HG03521 (cell line): ENCODE measurements around the gene ZKSCAN7.
A peak's percentile ranks its signal among the peaks of the same experiment; 100 is the strongest.
"Not testable (repeated sequence)": the region's sequence is repeated elsewhere in the genome, so short reads cannot be mapped to it uniquely, and the experiment has no call there.

Source experiments
- ATAC-seq: cut with Tn5 transposase; IDR thresholded peaks from one replicate; pipeline ENCODE4 v1.9.1; 2021; ENCODE audit warnings: mild to moderate bottlenecking, moderate library complexity; ENCODE audit not compliant: unreplicated experiment

ZKSCAN7 gene

DNA sequence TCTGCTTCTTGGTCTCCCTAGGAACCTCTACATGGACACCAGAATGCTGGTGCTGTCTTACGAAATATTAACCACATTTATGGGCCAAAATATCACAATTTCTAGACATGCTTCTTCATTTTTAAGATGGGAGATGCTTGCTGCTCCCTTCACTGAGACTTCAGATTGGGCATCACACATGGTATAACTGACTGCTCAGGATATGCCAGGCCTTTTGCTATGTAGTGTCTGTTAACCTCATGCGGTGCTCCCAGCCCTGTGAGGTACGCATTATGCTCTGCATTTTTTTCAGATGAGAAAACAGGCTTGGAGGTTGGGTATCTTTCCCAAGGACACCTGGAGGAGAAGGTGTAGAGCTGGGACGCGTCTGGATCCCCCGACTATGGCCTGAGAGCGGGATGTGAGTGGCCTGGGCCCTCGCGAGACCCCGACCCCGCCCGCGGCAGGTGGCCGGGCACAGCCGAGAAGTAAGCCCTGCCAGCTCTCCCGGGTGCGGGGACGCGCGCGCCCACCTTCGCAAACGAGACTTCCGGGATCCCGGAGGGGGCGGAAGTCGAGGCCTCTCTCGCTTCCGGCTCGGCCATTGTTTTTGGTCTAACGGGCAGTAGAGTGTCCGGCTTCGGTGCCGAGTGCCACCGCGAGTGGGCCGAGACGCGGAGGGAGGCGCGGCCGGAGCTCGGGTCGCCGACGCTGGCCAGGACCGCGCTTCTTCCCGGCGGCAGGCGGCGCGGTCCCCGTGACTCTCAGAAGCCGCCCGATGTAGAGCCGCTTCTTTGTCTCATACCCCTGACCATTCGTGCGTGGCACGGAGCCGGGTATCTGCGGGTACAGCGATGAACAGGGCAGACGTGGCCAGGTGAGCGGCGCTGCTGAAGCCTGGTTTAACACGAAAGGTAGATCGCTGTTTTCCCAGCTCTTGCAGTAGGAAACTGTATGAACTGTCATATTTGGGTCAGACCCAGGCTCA lies at the start of gene ZKSCAN7:
Gene ZKSCAN7 (plus strand): TSS at position 568 of the 967 bp plus-strand sequence. CDS start 1,855 bp downstream, outside the sequence.
- peak; percentile 67 for ATAC-seq

DNA sequence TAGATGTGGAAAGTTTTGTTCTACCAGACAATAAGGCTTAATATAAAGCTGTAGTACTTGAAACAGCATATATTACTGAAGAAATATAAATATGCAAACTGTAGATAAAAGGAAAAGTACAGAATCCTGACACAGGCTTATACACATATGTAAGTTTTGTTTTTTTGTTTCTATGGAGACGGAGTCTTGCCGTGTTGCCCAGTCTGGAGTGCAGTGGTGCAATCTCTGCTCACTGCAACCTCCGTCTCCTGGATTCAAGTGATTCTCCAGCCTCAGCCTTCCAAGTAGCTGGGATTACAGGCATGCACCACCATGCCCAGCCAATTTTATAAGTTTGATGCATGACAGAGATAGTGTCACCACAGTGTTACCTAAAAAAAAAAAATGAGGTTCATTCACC lies 48.4 kb upstream of the ZKSCAN7 start:
- no peak for ATAC-seq

DNA sequence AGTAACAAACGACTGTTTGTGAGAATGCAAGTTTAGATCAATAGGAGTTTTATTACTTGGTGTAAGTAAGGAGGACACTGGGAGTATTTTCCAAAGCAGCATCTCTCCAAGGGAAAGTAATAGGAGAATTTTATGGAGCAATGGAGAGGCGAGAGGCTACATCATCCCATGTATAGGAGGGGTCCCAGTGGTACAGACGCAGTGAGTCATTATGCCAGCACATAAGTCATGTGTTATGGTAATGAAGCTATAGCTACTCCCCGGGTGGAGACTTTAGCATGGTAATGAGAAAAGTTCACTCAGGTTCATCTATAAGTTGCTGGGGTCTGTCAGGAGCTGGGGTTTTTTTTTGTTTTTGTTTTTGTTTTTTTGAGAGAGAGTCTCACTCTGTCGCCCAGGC lies 48.0 kb upstream of the ZKSCAN7 start:
- no peak for ATAC-seq

DNA sequence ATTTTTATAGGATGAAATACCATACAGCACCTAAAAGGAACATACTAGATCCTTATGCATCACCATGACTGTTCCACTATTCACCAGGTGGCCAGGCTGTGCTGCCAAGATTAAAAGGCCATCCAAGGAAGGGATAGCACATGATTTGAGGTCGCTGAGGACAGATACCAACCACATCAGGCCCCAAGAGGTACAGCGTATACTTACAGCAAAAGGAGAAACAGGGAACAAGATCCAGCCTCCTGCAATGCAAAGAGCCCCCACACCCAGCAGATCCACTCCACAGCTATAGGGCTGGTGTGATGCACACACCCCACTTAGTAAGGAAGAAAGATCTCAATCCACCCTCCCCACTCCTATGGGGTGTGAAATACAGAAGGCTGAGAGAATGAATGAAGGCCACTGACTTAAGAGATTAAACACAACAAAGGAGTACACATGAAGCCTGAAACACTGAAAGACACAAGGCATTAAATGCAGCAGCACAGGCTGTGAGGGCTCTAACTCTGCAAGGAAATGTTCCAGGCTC lies 45.5 kb upstream of the ZKSCAN7 start:
- ATAC-seq = no peak

DNA sequence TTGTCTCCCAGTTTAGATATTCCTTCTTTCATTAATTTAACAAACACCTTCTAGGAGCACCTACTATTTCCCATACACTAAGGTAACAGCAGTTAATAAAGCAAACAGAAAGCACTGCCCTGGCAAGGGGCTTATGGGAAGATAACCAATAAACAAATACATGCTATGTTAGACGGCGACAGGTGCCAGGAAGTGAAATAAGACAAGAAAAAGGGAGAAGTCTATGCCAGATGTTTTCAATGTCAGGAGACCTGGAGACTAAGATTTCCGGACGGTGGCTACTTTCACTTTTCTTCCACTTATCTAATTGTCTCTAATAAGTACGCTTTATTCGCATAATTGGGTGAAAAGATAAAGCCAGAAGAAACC lies 45.0 kb upstream of the ZKSCAN7 start:
- ATAC-seq = peak; percentile 23

DNA sequence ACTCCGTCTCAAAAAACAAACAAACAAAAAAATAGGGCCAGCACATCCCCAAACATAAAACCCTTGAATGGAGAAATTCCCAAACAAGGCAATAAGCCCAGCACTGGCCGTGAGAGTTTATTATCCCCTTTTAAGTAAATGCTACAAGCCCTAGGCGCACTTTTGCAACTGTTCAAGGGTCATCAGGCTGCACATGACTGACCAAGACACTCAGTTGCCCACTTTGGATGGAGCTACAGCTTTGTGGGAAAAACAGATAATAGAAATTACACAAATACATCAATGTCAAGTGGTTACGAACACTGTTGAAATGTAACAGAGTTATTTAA lies 43.8 kb upstream of the ZKSCAN7 start:
- no peak for ATAC-seq

DNA sequence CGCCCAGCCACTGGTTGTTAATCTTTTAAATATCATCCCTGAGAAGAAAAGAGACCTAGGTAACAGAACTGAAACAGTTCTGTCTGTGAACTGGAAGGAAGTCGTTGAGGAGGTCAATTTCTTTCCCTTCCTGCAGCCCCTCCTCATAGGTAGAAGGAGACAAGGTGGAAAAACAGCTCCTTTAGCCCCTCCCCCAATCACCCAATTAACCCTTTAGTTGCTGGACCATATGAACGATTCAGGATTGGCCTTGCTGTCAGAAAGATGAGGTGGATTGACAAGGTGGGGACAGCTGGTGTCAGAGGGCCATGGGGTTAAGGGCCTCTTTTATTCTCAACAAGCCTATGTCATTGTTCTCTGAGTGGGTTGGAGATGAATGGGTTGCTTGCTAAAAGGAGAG lies 41.5 kb upstream of the ZKSCAN7 start:
- ATAC-seq = no peak

DNA sequence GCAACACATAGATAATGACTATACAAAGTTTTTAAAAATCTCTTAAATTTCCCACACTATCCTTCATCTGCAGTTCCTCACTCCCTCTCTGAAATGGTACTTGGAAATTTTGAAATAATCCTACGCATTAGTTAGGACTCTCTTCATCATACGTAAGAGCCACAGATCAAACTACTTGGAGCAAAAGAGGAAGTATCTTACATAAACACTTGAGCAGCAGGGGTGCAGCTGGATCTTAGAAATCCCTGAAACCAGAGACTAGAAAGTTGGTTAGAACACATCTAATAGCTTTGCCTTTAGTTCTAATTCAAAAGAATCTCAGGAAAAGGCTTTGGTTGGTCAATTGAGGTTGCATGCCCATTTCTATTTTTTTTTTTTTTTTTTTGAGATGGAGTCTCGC lies 38.8 kb upstream of the ZKSCAN7 start:
- ATAC-seq = no peak

DNA sequence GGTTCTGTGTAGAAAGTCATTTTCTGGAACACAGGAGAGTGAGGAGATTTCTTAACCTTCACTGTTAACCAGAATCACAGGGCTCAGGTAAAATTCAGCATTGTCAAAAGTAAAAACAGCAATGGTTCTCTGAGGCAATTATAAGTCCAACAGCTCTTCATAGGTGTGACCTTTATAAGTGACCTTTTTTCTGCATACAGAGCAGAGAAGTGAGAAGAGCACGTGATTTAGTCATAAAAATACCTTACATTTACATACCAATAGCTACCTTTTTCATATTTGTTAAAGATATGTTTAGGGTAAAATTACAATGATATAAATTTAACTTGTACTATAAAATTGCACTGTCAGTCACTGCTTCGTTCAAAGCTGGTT lies 36.2 kb upstream of the ZKSCAN7 start:
- no peak for ATAC-seq

DNA sequence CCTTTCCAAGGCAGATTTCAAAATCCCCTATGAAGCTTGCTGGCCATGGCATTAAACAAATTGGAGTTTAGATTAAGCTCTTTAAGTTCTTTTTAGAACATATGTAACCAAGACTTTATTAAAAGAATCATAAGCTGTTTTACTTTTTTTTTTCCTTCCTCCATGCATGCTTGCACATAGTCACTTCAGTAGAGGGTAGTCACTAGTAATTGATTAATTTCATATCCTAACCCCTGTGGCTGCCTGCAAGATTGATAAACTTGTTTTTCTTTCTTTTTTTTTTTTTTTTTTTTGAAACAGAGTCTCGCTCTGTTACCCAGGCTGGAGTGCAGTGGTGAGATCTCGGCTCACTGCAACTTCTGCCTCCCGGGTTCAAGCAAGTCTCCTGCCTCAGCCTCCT lies 33.3 kb upstream of the ZKSCAN7 start:
- no peak for ATAC-seq

DNA sequence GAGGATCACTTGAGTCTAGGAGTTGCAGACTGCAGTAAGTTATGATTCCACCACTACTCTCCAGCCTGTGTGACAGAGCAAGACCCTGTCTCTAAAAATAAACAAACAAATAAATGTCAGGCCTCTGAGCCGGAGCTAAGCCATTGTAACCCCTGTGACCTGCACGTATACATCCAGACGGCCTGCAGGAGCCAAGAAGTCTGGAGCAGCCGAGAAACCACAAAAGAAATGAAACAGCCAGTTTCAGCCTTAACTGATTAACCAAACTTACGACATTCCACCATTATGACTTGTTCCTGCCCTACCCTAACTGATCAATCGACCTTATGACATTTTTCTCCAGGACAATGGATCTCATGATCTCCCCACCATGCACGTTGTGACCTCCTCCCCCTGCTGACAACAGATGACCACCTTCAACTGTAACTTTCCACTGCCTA lies 32.5 kb upstream of the ZKSCAN7 start:
- no peak for ATAC-seq

DNA sequence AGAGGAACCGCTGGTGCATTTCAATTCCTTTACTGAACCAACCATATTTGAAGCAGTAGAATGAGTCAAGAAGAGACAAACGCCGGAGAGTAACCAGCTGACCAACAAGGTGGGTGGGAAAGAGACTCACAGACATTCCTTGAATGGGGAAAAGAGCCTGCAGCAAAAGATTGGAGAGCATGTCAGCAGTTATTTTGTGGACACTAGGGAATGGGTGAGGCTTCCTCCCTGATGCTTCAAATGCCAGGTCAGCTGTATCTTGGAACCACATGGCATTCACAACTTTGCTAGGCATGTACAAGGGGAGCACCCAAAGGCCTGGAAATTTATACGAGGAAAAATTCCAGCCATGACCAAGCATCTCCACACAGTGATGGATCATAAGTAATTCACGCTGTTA lies 29.9 kb upstream of the ZKSCAN7 start:
- ATAC-seq = no peak

DNA sequence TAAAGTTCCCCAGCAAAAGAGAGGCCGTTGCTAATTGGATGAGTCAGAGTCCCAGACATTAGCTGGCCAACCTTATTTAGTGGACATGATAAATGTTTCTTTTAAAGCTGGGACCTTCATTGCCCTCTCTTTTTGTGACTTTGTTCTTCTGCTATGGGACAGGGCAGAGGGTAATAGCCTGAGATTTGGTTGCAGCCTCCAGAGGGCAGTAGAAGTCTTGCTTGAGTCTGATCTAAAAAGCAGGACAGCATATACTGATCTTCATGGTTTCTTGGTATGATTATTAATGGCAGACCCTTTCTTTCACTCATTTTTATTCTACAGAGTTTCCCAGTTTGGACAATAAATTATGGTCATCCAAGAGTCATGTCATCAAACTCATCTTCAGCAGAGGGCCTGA lies 25.1 kb upstream of the ZKSCAN7 start:
- ATAC-seq = no peak

DNA sequence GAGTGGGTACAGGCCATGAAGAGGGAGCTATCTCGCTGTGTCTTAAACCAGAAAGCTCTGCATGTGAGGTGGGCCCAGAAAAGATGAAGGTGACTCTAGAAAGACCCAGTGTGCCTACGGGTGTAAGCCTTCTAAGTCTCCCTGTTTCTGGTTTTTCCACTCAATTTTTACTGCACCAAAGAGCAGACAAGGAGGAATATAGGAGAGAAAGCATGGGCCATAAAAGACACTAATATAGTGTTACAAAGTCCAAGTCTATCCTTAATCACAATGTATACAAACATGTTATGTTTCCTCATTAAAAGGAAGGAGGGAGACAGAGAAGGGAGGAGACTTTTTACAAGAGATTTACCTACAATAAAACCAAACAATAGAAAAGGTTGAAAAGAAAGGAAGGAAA lies 24.1 kb upstream of the ZKSCAN7 start:
- ATAC-seq = no peak

DNA sequence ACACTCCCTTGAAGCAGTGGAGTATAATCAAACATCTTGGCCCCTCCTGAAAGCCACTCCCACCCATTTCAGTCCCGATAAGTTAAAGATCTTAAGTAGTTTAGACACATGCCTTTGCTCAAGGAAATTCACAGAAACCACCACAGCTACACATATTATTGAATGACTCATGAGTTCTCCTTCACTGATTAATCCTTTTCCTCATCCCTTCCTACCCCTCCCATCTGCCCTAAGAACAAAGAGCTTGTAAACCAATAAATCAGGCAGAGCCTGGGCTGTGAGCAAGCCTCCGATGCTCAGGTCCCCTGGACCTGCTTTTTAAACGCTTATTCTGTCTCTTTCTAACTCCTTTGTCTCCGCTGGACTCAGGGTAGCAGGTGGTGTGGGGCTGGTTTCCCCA lies 20.3 kb upstream of the ZKSCAN7 start:
- ATAC-seq = not testable (repeated sequence)

DNA sequence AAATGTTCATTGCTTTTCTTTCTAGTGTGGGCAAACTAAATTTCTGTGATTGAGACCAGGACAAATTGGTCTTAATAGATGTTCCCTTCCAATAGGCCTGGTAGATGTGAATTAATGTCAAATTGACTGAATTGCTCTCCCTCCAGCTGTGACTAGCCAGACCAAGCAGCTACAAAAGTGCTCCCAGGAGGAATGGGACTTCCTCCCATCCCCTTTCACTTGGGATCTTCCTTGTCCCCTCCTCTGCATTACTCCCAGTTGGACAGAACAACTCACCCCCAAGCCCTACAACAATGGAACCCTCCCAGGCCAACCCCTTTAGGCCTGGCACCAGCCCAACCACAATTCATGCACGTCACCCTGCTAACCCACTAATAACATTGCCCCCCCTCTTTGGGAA lies 19.6 kb upstream of the ZKSCAN7 start:
- no peak for ATAC-seq

DNA sequence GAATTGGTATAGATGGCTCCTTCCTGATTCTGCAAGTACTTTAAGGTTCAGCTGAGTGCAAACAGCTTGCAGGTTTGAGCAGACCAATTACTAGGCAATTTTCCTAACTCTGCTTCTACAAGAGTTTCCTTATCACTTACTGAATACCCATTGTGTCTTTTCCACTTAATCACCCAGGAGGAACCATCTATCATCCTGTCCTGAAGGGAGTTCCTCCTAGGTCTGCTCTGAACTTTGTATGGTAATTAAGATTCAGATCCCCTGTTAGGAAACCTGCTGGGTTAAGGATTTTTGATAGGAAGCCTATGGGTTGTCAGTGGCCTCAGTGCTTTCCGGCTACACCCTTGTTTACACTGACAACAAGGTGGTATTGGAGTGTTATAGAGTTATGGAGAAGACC lies 10.2 kb upstream of the ZKSCAN7 start:
- ATAC-seq = not testable (repeated sequence)

DNA sequence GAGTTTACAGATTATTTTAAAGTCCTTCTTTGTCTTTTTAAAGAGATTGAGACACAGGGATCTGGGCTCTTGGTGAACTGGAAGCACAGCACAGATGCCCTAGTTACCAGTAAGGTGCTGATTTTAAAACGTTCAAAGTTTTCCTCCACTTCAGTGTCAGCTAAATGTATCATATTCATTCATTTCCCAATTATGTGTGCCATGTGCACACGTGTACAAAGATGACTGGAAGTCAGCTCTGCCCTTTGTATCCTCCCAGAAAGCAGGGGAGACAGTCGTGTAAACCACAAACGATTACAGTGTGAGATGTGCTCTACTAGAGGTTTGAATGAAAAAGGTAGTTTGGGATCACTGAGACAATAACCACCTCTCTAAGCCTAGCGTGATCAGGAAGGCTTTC lies 730 bp downstream of the ZKSCAN7 start:
- ATAC-seq = no peak

DNA sequence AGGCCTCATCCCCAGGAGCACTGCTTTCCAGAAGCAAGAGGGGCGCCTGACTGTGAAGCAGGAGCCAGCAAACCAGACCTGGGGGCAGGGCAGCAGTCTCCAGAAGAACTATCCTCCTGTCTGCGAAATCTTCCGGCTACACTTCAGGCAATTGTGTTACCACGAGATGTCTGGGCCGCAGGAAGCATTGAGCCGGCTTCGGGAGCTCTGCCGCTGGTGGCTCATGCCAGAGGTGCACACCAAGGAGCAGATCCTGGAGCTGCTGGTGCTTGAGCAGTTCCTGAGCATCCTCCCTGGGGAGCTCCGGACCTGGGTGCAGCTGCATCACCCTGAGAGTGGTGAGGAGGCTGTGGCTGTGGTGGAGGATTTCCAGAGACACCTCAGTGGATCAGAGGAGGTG lies 2.1 kb downstream of the ZKSCAN7 start:
- no peak for ATAC-seq

DNA sequence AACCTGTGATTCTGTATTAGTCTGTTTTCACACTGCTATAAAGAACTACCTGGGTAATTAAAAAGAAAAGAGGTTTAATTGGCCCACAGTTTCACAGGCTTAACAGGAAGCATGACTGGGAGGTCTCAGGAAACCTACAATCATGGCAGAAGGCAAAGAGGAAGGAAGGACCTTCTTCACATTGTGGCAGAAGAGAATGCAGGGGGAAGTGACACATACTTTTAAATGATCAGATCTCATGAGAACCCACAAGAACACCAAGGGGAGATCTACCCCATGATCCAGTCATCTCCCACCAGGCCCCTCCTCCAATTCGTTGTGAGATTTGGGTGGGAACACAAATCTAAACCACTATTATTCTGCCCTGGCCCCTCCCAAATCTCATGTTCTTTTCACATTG lies 6.1 kb downstream of the ZKSCAN7 start:
- no peak for ATAC-seq

DNA sequence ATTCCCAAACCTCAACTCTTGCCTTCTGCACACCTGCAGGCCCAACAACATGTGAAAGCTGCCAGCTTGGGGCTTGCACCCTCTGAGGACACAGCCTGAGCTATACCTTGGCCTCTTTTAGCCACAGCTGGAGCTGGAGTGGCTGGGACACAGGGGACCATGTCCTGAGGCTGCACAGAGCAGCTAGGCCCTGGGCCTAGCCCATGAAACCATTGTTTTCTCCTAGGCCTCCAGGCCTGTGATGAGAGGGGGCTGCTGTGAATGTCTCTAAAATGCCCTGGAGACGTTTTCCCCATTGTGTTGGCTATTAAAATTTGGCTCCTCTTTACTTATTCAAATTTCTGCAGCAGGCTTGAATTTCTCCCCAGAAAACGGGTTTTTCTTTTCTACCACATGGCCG lies 7.2 kb downstream of the ZKSCAN7 start:
- no peak for ATAC-seq

DNA sequence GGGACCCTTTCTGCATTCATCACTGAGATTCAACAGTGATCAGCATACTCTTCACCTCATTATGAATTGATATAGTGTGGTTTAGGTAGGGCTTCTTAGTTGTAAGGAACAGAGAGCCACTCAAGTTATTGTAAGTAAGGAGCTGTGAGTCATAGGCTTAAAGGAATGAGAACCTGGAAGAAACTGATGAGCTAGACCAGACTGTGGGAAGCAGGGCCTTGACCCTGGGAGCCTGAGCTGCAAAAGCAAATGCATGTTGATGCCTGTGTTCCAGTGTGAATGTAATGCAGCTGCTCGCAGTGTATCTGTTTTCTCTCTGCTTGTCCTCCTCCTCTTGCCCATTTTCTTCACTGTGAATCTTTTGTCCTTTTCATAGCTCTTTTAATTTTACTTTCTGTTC lies 13.6 kb downstream of the ZKSCAN7 start:
- ATAC-seq = no peak

DNA sequence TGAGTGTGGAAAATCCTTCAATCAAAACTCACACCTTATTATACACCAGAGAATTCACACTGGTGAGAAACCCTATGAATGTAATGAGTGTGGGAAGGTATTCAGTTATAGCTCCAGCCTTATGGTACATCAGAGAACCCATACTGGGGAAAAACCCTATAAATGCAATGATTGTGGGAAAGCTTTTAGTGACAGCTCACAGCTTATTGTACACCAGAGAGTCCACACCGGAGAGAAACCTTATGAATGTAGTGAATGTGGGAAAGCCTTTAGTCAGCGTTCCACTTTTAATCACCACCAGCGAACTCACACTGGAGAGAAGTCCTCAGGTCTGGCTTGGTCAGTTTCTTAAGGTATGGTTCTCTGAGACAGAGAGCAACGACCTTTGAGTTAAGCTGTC lies 16.0 kb downstream of the ZKSCAN7 start:
- no peak for ATAC-seq
